ENCODE results near the gene SIRPB2.

The SIRPB2 gene

GRCh38 chr20:1508574-1508973, 17.4 kb upstream of the SIRPB2 start:
- Histone ChIP-seq H3K27ac (replicated peaks) (no peak overlapping the region), H3K27me3 (ENCODE audit: insufficient read depth, poor library complexity, severe bottlenecking) (no peaks in the 10 kb centered on the region), H3K4me3 (replicated peaks; ENCODE audit: insufficient read depth, low read length) (no peak overlapping the region)
- no peak for TF ChIP-seq SPI1 (IDR thresholded peaks at IDR 0.05; ENCODE audit: borderline replicate concordance, low read depth)
- TF ChIP-seq CTCF (IDR thresholded peaks at IDR 0.05; ENCODE audit: insufficient read depth, low read length), result no peak
- TF ChIP-seq POLR2AphosphoS5 (IDR thresholded peaks at IDR 0.05; ENCODE audit: low read depth), result no peak
- TF ChIP-seq GABPA (IDR thresholded peaks at IDR 0.05; ENCODE audit: low read depth), result no peak
- no peak for TF ChIP-seq REST (IDR thresholded peaks at IDR 0.05; ENCODE audit: insufficient replicate concordance, low read depth)
- no peak for DNase-seq (ENCODE audit: low read depth in 1 of 2, low spot score in 1 of 2)

GRCh38 chr20:1507276-1507675, 16.1 kb upstream of the SIRPB2 start:
- DNase-seq (ENCODE audit: low read depth in 1 of 2, low spot score in 1 of 2), result no peak
- TF ChIP-seq CTCF (IDR thresholded peaks at IDR 0.05; ENCODE audit: insufficient read depth, low read length), result no peak
- no peak for TF ChIP-seq POLR2AphosphoS5 (IDR thresholded peaks at IDR 0.05; ENCODE audit: low read depth)
- TF ChIP-seq SPI1 (IDR thresholded peaks at IDR 0.05; ENCODE audit: borderline replicate concordance, low read depth), result no peak
- no peak for TF ChIP-seq GABPA (IDR thresholded peaks at IDR 0.05; ENCODE audit: low read depth)
- TF ChIP-seq REST (IDR thresholded peaks at IDR 0.05; ENCODE audit: insufficient replicate concordance, low read depth), result no peak
- H3K27ac ChIP-seq (replicated peaks), result no peak overlapping the region
- H3K4me3 ChIP-seq (replicated peaks; ENCODE audit: insufficient read depth, low read length), result no peak overlapping the region
- H3K27me3 ChIP-seq (ENCODE audit: insufficient read depth, poor library complexity, severe bottlenecking), result no peaks in the 10 kb centered on the region

- DNase-seq (ENCODE audit: low read depth in 1 of 2, low spot score in 1 of 2), result no peak
- H3K27ac ChIP-seq (replicated peaks), result no peak overlapping the region
- H3K4me3 ChIP-seq (replicated peaks; ENCODE audit: insufficient read depth, low read length), result no peak overlapping the region
- H3K27me3 ChIP-seq (ENCODE audit: insufficient read depth, poor library complexity, severe bottlenecking), result no peaks in the 10 kb centered on the region
- TF ChIP-seq POLR2AphosphoS5 (IDR thresholded peaks at IDR 0.05; ENCODE audit: low read depth), result no peak
- no peak for TF ChIP-seq SPI1 (IDR thresholded peaks at IDR 0.05; ENCODE audit: borderline replicate concordance, low read depth)
- no peak for TF ChIP-seq REST (IDR thresholded peaks at IDR 0.05; ENCODE audit: insufficient replicate concordance, low read depth)
- no peak for TF ChIP-seq GABPA (IDR thresholded peaks at IDR 0.05; ENCODE audit: low read depth)
- no peak for TF ChIP-seq CTCF (IDR thresholded peaks at IDR 0.05; ENCODE audit: insufficient read depth, low read length)
These were observed 14.7 kb upstream of the SIRPB2 start for GRCh38 chr20:1505871-1506270.
